Activated CD8-positive, alpha-beta T cell treated with anti-CD3 and anti-CD28 coated beads, Interleukin-2, amount 10 ng/mL, durations not matched to agents 7 days and 5 days (primary cell): ENCODE results near the gene GRPEL2. TPM values are rescaled to one million over a fixed set of nuclear protein-coding genes. Genes with fewer than 3 reads are reported as not detected.
A peak's percentile ranks its signal among the peaks of the same experiment; 100 is the strongest.

Experiments used
- ATAC-seq: fragments of 150-1000 bp; cut with Tn5 transposase; one replicate; pipeline ENCODE4 v1.10.0; 2021; ENCODE audit warnings: moderate library complexity
- CTCF ChIA-PET: fragments of 350-600 bp; sonication (Branson Sonifier 250); formaldehyde crosslinking; loops from one replicate; lab custom pipeline; 2021; ENCODE audit warnings: antibody characterized with exemption; lab: Charles Lee
- POLR2A ChIA-PET: fragments of 350-600 bp; sonication (Branson Sonifier 250); formaldehyde crosslinking; loops from one replicate; lab custom pipeline; 2021; ENCODE audit warnings: antibody characterized with exemption; lab: Charles Lee
- DNase-seq: peaks from one replicate; pipeline ENCODE4 v3.0.0-alpha.2; 2020
- H3K27ac Mint-ChIP-seq: one replicate; pipeline ENCODE4 v1.8.0; 2021; ENCODE audit warnings: mild to moderate bottlenecking, mixed read lengths
- H3K27me3 Mint-ChIP-seq: one replicate; pipeline ENCODE4 v1.8.0; 2021; ENCODE audit warnings: low read depth, mixed read lengths
- H3K36me3 Mint-ChIP-seq: one replicate; pipeline ENCODE4 v1.8.0; 2021; ENCODE audit warnings: low read depth, mixed read lengths
- H3K4me1 Mint-ChIP-seq: one replicate; pipeline ENCODE4 v1.8.0; 2021; ENCODE audit warnings: low read depth, mixed read lengths
- H3K4me3 Mint-ChIP-seq: one replicate; pipeline ENCODE4 v1.8.0; 2021; ENCODE audit warnings: mild to moderate bottlenecking, mixed read lengths
- H3K9me3 Mint-ChIP-seq: one replicate; pipeline ENCODE4 v1.8.0; 2022; ENCODE audit warnings: mixed read lengths; ENCODE audit not compliant: insufficient read depth
- total RNA-seq, 2 experiments: library from RNA; stranded (reverse); gene quantifications; one replicate each; pipeline ENCODE4 v1.2.3, GENCODE V29; 2021

GRPEL2 gene
- total RNA-seq, 2 experiments from 2014 or later: 29.9 to 30.0 TPM

DNA sequence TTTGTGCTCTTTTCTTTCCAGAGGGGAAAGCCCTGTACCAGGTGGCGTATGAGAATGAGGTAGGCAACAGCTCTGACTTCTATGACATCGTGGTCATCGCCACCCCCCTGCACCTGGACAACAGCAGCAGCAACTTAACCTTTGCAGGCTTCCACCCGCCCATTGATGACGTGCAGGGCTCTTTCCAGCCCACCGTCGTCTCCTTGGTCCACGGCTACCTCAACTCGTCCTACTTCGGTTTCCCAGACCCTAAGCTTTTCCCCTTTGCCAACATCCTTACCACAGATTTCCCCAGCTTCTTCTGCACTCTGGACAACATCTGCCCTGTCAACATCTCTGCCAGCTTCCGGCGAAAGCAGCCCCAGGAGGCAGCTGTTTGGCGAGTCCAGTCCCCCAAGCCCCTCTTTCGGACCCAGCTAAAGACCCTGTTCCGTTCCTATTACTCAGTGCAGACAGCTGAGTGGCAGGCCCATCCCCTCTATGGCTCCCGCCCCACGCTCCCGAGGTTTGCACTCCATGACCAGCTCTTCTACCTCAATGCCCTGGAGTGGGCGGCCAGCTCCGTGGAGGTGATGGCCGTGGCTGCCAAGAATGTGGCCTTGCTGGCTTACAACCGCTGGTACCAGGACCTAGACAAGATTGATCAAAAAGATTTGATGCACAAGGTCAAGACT lies 22.8 kb downstream of the GRPEL2 start:
- peaks cover 7% of the 10 kb centered on the region for H3K4me1 Mint-ChIP-seq
- no peaks in the 10 kb centered on the region for H3K9me3 Mint-ChIP-seq
- DNase-seq (no peak), ATAC-seq (no peak)
- H3K36me3 Mint-ChIP-seq: peaks cover 33% of the 10 kb centered on the region
- no peaks in the 10 kb centered on the region for H3K27me3 Mint-ChIP-seq
- no peak overlapping the region for H3K27ac Mint-ChIP-seq
- CTCF ChIA-PET: interaction anchor here (0.6 to 5.2 kb wide), 29 partner anchors 8 to 219 kb away, joined by 3 to 81 read pairs (median 6); partner anchors contain the start of genes CSNK1A1, GRPEL2, IL17B and PCYOX1L
- POLR2A ChIA-PET: interaction anchor here (0.6 to 3.1 kb wide), 4 partner anchors 8 to 22 kb away, joined by 3 to 15 read pairs (median 3); partner anchors contain the start of genes GRPEL2 and PCYOX1L
- no peak overlapping the region for H3K4me3 Mint-ChIP-seq

DNA sequence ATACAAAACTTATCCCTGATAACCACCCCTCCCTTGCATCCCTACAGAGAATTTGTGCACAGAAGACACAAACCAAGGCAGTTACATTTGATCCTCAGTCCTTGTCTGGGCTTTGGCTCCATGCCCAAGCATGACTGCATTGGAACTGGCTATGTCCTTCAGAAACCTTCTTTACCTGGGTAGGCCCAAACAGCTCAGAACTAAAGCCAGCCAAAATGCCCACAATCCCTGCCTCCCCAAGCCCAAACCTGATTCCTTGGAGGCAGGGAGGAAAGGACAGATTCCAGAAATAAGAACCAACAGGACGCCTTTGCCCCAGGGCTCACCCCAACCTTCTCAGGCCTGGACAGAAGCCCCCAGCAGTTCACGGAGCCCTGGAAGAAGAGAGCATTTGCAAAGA lies 25.6 kb downstream of the GRPEL2 start:
- peaks cover 7% of the 10 kb centered on the region for H3K4me1 Mint-ChIP-seq
- no peaks in the 10 kb centered on the region for H3K27me3 Mint-ChIP-seq
- DNase-seq (no peak), ATAC-seq (no peak)
- H3K36me3 Mint-ChIP-seq: peaks cover 21% of the 10 kb centered on the region
- CTCF ChIA-PET: interaction anchor here (0.9 to 7.6 kb wide), 16 partner anchors 10 to 238 kb away, joined by 3 to 94 read pairs (median 5); partner anchors contain the start of genes GRPEL2 and PCYOX1L
- POLR2A ChIA-PET: no interaction called here
- H3K9me3 Mint-ChIP-seq: no peaks in the 10 kb centered on the region
- no peak overlapping the region for H3K27ac Mint-ChIP-seq
- H3K4me3 Mint-ChIP-seq: no peak overlapping the region

DNA sequence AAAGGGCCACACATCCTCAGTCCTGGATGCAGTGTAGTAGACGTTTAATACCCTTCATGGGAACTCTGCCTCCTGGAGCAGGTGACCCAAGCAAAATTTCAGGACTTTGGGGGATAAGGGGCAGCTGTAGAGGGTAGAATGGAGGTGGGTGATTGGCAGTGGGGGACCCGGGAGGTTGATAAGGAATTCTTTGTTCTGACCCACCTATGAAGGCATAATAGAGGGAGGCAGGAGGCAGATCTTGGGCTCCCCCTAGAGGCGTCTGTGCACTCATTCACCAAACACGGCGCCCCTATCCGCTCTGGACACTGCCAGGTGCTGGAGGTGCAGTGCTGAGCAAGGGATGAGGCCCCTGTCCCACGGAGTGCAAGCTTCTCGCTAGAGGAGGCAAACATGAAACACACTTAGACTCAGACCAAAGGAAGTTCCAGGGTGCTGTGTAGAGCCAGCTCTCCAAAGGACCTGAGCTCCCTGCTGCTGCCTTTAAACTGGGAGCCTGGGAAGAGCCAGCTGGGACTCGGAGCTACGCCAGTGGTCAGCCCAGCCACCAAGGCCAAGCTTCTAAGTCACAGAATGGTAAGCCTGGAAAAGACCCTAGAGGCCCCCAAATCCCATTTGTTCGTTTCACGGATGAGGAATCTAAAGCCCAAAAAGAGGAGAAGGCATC lies 26.1 kb downstream of the GRPEL2 start:
- H3K27ac Mint-ChIP-seq: no peak overlapping the region
- ChIA-PET CTCF (interaction anchor here (0.7 to 7.6 kb wide), 32 partner anchors 10 to 237 kb away, joined by 3 to 94 read pairs (median 4); partner anchors contain the start of genes GRPEL2 and PCYOX1L), POLR2A (no interaction called here)
- no peaks in the 10 kb centered on the region for H3K9me3 Mint-ChIP-seq
- ATAC-seq: peak; percentile 90
- H3K36me3 Mint-ChIP-seq: peaks cover 18% of the 10 kb centered on the region
- H3K27me3 Mint-ChIP-seq: no peaks in the 10 kb centered on the region
- no peak overlapping the region for H3K4me3 Mint-ChIP-seq
- peak; percentile 79 for DNase-seq
- H3K4me1 Mint-ChIP-seq: peaks cover 7% of the 10 kb centered on the region

- peaks cover 4% of the 10 kb centered on the region for H3K4me1 Mint-ChIP-seq
- POLR2A ChIA-PET: no interaction called here
- no peak for DNase-seq
- no peaks in the 10 kb centered on the region for H3K27me3 Mint-ChIP-seq
- CTCF ChIA-PET: interaction anchor here (0.7 to 7.6 kb wide), 32 partner anchors 8 to 237 kb away, joined by 3 to 94 read pairs (median 4); partner anchors contain the start of gene PCYOX1L
- H3K27ac Mint-ChIP-seq: no peak overlapping the region
- H3K4me3 Mint-ChIP-seq: no peak overlapping the region
- H3K9me3 Mint-ChIP-seq: no peaks in the 10 kb centered on the region
- no peak for ATAC-seq
- H3K36me3 Mint-ChIP-seq: peaks cover 15% of the 10 kb centered on the region
Measured at GRCh38 chr5:149372076-149372795, 26.9 kb downstream of the GRPEL2 start.

- Mint-ChIP-seq H3K9me3 (no peaks in the 10 kb centered on the region), H3K4me1 (no peaks in the 10 kb centered on the region), H3K27me3 (no peaks in the 10 kb centered on the region), H3K4me3 (no peak overlapping the region), H3K36me3 (peaks cover 10% of the 10 kb centered on the region), H3K27ac (no peak overlapping the region)
- POLR2A ChIA-PET: no interaction called here
- CTCF ChIA-PET: interaction anchor here (0.9 to 7.6 kb wide), 13 partner anchors 8 to 192 kb away, joined by 3 to 94 read pairs (median 5); partner anchors contain the start of gene PCYOX1L
- ATAC-seq (no peak), DNase-seq (no peak)
Measured at GRCh38 chr5:149372932-149373331, 27.6 kb downstream of the GRPEL2 start.

GRCh38 chr5:149374303-149374702 lies 29.0 kb downstream of the GRPEL2 start:
- H3K27me3 Mint-ChIP-seq: no peaks in the 10 kb centered on the region
- H3K4me1 Mint-ChIP-seq: no peaks in the 10 kb centered on the region
- H3K36me3 Mint-ChIP-seq: no peaks in the 10 kb centered on the region
- H3K9me3 Mint-ChIP-seq: no peaks in the 10 kb centered on the region
- ATAC-seq: no peak
- no peak overlapping the region for H3K27ac Mint-ChIP-seq
- DNase-seq: no peak
- ChIA-PET POLR2A (no interaction called here), CTCF (interaction anchor here (0.9 to 7.6 kb wide), 4 partner anchors 10 to 57 kb away, joined by 3 to 94 read pairs (median 4); partner anchors contain the start of gene PCYOX1L)
- H3K4me3 Mint-ChIP-seq: no peak overlapping the region

DNA sequence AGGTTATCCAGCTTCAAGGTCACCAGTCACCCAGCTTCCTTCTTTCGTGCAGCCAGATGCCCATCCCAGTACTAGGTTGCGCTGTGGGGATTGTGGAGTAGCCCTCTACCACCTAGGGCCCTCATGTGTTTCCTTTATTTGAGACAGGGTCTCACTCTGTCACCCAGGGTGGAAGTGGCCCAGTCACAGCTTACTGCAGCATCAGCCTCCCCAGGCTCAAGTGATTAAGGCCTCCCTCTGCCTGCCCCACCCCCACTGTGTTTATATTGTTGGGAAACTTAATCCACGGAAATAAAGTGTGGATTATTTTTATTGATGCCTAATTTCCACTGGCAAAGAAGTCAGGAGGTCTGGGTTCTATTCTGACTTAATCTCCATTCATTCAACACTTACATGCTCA lies 29.5 kb downstream of the GRPEL2 start:
- Mint-ChIP-seq H3K4me3 (no peak overlapping the region), H3K27me3 (no peaks in the 10 kb centered on the region), H3K9me3 (no peaks in the 10 kb centered on the region), H3K27ac (no peak overlapping the region), H3K36me3 (no peaks in the 10 kb centered on the region), H3K4me1 (no peaks in the 10 kb centered on the region)
- no peak for ATAC-seq
- POLR2A ChIA-PET: no interaction called here
- DNase-seq: no peak
- CTCF ChIA-PET: interaction anchor here (1.2 to 7.6 kb wide), 4 partner anchors 8 to 57 kb away, joined by 4 to 94 read pairs (median 9); partner anchors contain the start of gene PCYOX1L

DNA sequence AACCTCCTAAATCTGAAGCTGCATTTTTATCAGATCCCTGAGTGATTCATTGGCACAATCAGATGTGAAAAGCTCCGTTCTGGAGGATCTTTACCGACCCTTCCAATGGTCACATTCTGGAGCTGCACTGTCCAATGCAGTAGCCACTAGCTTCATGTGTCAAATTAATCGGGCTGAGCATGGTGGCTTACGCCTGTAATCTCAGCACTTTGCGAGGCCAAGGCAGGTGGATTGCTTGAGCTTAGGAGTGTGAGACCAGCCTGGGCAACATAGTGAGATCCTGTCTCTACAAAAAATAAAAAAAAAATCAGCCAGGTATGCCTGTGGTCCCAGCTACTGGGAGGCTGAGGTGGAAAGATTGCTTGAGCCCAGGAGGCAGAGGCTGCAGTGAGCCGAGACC lies 30.1 kb downstream of the GRPEL2 start:
- ATAC-seq: no peak
- ChIA-PET POLR2A (no interaction called here), CTCF (interaction anchor here (1.1 to 7.6 kb wide), 4 partner anchors 9 to 58 kb away, joined by 3 to 94 read pairs (median 8); no protein-coding TSS in a partner anchor)
- no peak overlapping the region for H3K27ac Mint-ChIP-seq
- H3K36me3 Mint-ChIP-seq: no peaks in the 10 kb centered on the region
- no peaks in the 10 kb centered on the region for H3K9me3 Mint-ChIP-seq
- no peak for DNase-seq
- no peaks in the 10 kb centered on the region for H3K4me1 Mint-ChIP-seq
- no peak overlapping the region for H3K4me3 Mint-ChIP-seq
- H3K27me3 Mint-ChIP-seq: no peaks in the 10 kb centered on the region

GRCh38 chr5:149376104-149376503 lies 30.8 kb downstream of the GRPEL2 start:
- Mint-ChIP-seq H3K9me3 (no peaks in the 10 kb centered on the region), H3K27me3 (no peaks in the 10 kb centered on the region), H3K4me1 (no peaks in the 10 kb centered on the region), H3K27ac (no peak overlapping the region), H3K36me3 (no peaks in the 10 kb centered on the region), H3K4me3 (no peak overlapping the region)
- no peak for DNase-seq
- ChIA-PET CTCF (interaction anchor here (1.0 to 7.6 kb wide), 6 partner anchors 9 to 59 kb away, joined by 3 to 94 read pairs (median 4); partner anchors contain the start of gene PCYOX1L), POLR2A (interaction anchor here (1.3 kb wide), 1 partner anchor 8 kb away, joined by 3 read pairs; no protein-coding TSS in a partner anchor)
- ATAC-seq: no peak

DNA sequence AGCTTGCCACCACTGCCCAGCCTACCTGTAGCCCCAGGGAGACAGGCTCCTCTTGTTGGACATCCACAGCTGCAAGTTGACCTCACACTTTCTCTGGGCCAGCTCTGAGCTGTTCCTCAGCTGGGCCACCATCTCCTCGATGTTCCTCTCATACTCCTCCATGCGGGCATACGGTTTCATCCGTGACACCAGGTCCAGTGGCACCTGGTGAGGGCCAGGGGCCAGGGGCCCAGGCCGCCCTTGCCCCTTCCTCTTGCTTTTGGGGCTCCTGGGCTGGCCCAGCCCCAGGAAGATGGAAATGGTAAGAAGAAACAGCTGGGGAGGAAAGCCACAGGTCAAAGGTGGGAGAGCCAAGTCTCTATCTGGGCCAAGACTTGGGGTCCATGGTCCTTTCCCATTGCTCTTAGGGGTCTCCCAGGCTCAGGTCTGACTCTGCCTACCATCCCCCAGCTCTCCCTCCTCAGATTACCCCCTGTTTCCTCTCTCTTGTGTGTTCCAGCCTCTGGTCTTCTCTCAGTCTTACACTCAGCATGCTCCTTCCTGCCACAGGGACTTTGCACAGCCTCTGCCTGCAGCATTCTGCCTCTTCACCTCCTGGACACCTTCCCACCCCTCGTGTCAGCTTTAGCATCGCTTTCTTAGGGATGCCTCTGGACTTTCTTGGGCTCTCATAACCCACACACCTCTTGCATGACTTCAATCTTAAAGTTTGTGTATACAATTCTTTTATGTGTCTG lies 31.6 kb downstream of the GRPEL2 start:
- Mint-ChIP-seq H3K27ac (no peak overlapping the region), H3K9me3 (no peaks in the 10 kb centered on the region), H3K27me3 (no peaks in the 10 kb centered on the region), H3K4me3 (no peak overlapping the region), H3K4me1 (no peaks in the 10 kb centered on the region), H3K36me3 (no peaks in the 10 kb centered on the region)
- DNase-seq: no peak
- CTCF ChIA-PET: interaction anchor here (1.0 to 7.6 kb wide), 5 partner anchors 10 to 59 kb away, joined by 3 to 94 read pairs (median 4); partner anchors contain the start of gene PCYOX1L
- POLR2A ChIA-PET: interaction anchor here (1.3 kb wide), 1 partner anchor 9 kb away, joined by 3 read pairs; no protein-coding TSS in a partner anchor
- ATAC-seq: no peak
